ENCODE measurements around the gene GH2.

Gene GH2

GRCh38 chr17:63841350-63842172 lies 40.2 kb downstream of the GH2 start:
- DNase-seq (ENCODE audit: low read depth): no peak

GRCh38 chr17:63840591-63841349 lies 41.0 kb downstream of the GH2 start:
- DNase-seq (ENCODE audit: low read depth): no peak

- no peak for DNase-seq (ENCODE audit: low read depth)
These were observed 43.0 kb downstream of the GH2 start for GRCh38 chr17:63838631-63839171.

- no peak for DNase-seq (ENCODE audit: low read depth)
These were observed 43.7 kb downstream of the GH2 start for GRCh38 chr17:63837962-63838600.

GRCh38 chr17:63837480-63837879 lies 44.3 kb downstream of the GH2 start:
- DNase-seq (ENCODE audit: low read depth): no peak

- no peak for DNase-seq (ENCODE audit: low read depth)
These were observed 44.9 kb downstream of the GH2 start for GRCh38 chr17:63836811-63837210.

GRCh38 chr17:63835167-63835720 lies 46.5 kb downstream of the GH2 start:
- no peak for DNase-seq (ENCODE audit: low read depth)

GRCh38 chr17:63834431-63835166 lies 47.1 kb downstream of the GH2 start:
- DNase-seq (ENCODE audit: low read depth): no peak

- DNase-seq (ENCODE audit: low read depth): no peak
These were observed 47.9 kb downstream of the GH2 start for GRCh38 chr17:63833741-63834373.

- DNase-seq (ENCODE audit: low read depth): no peak
These were observed 48.6 kb downstream of the GH2 start for GRCh38 chr17:63833026-63833740.

- no peak for DNase-seq (ENCODE audit: low read depth)
These were observed 49.3 kb downstream of the GH2 start for GRCh38 chr17:63832455-63832854.

GRCh38 chr17:63832014-63832413 lies 49.7 kb downstream of the GH2 start:
- DNase-seq (ENCODE audit: low read depth): no peak

- DNase-seq (ENCODE audit: low read depth): no peak
These were observed 50.2 kb downstream of the GH2 start for GRCh38 chr17:63831505-63831904.

GRCh38 chr17:63830904-63831491 lies 50.7 kb downstream of the GH2 start:
- DNase-seq (ENCODE audit: low read depth): no peak

GRCh38 chr17:63830278-63830677 lies 51.5 kb downstream of the GH2 start:
- DNase-seq (ENCODE audit: low read depth): no peak

Measured in stimulated activated CD8-positive, alpha-beta memory T cell treated with anti-CD3 and anti-CD28 coated beads, Interleukin-15, amount 100 ng/mL, for 24 hours (primary cell).